ENCODE results near the gene GCNT3.
"Not testable (repeated sequence)": the region's sequence is repeated elsewhere in the genome, so short reads cannot be mapped to it uniquely, and the experiment has no call there.

The GCNT3 gene

DNA sequence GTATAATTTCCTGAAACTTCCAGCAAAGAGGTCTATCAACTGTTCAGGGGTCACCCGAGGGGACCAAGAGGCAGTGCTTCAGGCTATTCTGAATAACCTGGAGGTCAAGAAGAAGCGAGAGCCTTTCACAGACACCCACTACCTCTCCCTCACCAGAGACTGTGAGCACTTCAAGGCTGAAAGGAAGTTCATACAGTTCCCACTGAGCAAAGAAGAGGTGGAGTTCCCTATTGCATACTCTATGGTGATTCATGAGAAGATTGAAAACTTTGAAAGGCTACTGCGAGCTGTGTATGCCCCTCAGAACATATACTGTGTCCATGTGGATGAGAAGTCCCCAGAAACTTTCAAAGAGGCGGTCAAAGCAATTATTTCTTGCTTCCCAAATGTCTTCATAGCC lies 6.8 kb downstream of the GCNT3 start:
- DNase-seq = no peak

DNA sequence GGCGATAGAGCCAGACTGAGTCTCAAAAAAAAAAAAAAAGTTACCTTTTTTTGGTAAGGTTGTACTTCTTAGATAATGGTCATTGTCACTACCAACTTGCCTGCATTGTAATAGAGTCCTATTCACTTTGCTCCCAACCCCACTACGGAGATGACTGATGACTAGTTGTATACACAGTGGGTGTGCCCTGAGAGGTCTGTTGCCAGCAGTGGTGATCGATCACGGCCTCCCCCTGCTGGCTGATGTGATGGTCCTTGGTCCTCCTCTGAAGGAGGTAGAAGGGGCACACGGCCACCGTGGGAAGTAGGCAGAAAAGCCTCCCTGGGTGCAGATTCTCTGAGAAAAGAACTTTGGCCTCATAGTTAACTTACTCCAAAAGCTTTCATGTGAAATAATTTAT lies 10.7 kb downstream of the GCNT3 start:
- peak; percentile 24 for DNase-seq

DNA sequence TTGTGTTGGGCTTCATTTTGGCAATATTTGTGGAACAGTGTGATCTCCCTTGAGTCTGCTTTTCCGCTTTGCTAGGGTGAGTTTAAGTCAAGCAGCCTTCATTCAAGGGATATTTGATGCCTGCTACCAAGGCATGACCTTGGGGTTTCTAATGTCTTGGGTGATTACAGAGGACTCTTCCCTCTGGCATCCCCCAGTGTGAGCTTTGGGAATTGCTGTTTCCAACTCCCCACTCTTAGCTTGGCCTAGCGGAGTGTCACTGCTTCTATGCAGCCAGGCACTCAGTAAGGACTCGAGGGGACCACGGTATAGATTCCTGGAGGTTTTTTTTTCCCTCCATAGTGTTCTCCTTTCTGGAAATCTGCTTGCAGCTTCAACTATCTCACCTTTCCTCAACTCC lies 21.1 kb downstream of the GCNT3 start:
- DNase-seq = no peak

DNA sequence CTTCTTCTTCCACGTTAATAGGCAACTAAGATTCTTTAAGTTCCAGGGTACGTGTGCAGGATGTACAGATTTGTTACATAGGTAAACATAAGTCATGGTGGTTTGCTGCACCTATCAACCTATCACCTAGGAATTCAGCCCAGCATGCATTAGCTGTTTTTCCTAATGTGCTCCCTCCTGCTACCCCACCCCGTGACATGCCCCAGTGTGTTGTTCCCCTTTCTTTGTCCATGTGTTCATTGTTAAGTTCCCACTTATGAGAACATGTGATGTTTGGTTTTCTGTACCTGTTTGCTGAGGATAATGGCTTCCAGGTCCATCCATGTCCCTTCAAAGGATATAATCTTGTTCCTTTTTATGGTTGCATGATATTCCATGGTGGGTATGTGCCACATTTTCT lies 24.6 kb downstream of the GCNT3 start:
- no peak for DNase-seq

DNA sequence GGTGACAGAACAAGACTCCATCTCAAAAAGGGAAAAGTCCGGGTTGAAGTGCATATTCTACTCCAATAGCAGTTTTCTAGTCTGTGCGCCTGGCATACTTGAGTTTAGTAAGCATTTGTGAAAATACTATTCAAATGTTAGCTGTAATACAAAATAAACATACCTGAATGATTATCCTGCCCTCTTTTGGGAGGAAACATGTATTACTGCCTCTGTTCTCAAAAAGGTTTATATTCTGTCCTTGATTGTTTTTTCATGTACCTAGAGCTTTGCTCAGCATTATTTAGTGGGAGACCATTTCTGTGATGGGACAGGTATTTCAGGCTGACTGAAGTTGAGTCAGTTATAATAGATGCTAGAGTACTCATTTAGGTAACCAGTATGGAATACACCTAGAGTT lies 25.9 kb downstream of the GCNT3 start:
- DNase-seq = not testable (repeated sequence)

DNA sequence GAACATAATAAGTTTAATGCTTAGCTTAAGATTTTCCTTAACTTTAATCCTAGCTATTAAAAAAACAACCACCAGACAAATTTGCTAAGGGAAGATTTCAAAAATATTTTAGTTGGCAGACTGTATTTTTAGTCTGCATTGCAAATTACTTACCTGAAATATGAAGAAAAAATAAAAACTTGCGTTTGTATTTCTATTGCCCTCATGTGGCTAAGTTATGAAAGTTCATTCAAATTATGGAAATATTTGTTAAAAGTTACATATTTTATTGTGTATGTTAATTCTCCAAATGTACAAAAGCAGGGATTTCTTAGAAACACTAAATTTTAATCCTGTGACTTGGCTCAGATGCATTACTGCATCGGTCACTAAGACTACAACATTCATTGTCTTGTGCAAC lies 30.8 kb downstream of the GCNT3 start:
- no peak for DNase-seq

DNA sequence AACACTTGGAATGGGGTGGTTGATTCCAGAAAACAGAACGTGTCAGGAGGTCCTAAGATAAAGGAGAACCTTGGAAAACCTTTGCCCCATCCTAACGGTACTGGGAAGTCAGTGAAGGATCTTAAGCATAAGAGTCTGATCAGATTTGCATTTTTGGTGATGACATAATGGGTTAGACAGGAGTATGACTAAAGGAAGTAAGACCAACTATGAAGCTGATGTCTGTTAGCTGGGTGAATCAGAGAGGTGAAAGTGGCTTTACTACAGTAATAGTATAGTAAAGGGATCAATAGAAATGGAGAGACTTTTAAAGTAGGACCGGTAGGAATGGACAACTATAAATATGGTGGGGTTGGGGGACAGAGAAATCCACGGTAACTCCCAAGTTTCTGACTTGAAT lies 33.2 kb downstream of the GCNT3 start:
- DNase-seq = no peak

DNA sequence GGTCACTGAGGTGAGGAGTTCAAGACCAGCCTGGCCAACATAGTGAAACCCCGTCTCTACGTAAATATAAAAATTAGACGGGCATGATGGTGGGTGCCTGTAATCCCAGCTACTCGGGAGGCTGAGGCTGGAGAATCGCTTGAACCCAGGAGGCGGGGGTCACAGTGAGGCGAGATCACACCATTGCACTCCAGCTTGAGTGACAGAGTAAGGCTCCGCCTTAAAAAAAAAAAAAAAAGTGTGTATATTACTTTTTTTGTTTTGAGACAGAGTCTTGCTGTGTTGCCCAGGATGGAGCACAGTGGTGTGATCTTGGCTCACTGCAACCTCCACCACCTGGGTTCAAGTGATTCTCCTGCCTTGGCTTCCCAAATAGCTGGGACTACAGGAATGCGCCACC lies 34.2 kb downstream of the GCNT3 start:
- DNase-seq = not testable (repeated sequence)

DNA sequence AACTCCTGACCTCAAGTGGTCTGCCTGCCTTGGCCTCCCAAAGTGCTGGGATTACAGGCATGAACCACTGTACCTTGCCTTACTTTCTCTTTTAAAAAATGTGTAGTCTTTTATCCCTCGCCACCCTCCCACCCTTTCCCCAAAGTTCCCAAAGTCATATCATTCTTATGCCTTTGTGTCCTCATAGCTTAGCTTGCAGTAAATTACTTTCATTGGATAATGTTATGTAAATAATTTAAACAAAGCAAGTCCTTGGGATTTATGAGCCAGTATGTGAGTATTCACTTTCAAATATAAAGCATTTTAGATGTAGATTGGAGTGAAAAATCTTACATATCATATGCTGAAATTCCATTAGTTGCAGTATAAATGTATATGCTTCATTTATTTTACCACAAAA lies 34.7 kb downstream of the GCNT3 start:
- no peak for DNase-seq

DNA sequence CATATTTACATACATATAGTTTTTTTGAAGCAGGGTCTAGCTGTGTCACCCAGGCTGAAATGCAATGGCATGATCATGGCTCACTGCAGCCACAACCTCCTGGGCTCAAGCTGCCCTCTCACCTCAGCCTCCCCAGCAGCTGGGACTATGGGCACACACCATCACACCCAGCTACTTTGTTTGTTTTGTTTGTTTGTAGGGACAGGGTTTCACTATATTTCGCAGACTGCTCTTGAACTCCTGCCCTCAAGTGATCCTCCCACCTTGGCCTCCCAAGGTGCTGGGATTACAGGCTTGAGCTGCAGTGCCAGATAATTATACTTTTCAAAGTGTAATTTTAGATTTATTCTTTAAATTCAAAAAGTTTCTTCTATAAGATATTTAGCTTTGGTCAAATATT lies 35.5 kb downstream of the GCNT3 start:
- no peak for DNase-seq

DNA sequence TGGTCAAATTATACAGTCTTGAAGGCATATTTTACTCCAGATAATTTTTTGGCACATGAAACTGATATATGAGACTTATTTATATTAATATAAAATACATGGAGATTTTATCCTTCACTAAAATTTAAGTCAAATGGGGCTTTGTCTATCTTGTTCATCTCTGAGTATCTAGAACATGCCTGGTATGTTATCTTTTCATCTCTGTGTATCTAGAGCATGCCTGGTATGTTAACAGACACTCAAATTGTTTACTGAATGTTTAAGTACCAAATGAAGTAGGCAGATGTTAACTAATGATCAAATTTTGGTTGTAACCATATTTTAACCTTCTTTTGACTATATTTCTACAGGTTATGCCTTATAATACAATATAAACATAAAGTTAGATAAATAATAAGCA lies 38.0 kb downstream of the GCNT3 start:
- no peak for DNase-seq

DNA sequence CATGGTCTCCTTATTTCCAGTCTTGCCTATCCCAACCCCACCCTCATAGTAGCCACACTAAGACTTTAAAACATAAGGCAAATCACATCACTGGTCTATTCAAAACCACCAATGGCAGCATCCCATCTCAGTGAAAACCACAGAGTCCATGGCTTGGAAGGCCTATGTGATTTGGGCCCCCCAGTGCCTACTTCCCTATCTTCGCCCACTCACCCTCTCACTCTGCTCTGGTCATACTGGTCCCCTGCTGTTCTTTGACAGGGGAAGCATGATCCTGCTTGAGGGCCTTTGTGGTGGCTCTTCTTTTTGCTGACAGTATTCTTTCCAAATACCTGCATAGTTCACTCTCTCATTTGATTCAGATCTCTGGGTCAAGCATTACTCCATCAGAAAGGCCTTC lies 42.5 kb downstream of the GCNT3 start:
- no peak for DNase-seq

DNA sequence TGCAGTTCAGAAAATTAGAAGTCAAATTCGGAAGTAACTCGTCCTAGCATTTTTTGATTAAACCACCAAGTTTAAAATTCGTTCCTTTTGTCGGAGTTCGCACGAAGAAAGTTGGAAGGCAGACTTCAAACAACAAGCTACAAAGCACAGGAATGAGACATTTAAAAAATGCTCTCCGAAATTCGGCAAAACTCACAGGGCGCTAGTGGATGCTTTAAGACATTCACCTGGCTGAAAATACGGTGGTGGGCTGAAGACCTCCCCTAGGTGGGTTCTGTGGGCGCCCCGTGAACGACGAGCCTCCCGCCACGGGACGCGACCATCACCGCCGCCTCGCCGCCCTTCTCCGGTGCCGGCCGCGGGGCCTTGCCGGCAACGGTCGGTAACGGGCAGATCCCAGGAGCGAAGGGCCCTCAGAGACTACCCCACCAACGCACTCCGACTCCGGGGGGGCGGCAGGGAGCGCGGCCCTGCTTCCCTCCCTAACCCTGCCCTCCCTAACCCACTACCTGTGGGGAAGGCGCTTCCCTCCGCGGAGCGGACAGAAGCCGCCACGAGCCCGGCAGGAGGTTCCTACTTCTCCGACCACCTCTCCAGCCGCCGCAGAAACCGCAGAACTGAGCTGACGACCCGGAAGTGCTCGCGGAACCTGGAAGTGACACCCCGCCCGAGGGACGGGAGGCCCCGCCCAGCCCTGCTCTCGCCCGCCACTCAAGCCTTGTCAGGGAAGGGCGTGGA lies 45.5 kb downstream of the GCNT3 start, which contains the start of gene GTF2A2:
GTF2A2 (minus strand) TSS at position 619 of the 738 bp plus-strand sequence. CDS start 5,238 bp downstream, outside the sequence.
- peak; percentile 91 for DNase-seq

DNA sequence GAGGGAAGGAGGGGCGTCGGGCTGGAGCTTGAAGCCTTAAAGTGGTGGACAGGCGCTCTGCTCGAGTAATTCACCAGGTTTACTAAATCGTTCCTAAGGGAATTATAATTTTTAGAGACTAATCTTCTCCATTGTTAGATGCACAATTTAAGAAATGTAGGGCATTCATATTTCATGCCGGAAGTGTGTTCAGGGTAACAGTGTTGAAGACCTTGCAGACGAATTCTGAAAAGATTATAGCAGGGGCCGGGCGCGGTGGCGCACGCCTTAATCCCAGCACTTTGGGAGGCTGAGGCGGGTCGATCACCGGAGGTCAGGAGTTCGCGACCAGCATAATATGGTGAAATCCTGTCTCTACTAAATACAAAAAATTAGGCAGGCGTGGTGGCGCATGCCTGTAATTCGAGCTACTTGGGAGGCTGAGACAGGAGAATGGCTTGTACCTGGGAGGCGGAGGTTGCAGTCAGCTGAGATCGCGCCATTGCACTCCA lies 46.1 kb downstream of the GCNT3 start:
- no peak for DNase-seq

DNA sequence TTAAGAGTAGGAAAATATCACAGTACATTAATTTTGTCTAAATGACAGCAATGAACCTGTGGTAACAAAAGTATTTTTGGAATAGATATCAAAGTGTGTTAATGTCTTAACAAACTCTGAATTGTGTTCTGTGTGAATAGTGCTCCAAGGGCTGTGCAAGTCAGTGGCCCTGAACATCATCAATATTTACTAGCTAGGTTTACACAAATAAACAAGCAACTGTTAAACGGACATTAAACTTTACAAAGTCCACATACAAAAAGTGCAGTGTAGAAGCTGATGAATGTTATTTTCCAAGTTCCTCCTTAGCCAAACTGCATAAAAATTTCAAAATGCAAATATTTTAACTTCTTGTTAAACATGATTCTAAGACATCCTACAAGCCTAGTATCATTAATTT lies 47.8 kb downstream of the GCNT3 start:
- no peak for DNase-seq

DNA sequence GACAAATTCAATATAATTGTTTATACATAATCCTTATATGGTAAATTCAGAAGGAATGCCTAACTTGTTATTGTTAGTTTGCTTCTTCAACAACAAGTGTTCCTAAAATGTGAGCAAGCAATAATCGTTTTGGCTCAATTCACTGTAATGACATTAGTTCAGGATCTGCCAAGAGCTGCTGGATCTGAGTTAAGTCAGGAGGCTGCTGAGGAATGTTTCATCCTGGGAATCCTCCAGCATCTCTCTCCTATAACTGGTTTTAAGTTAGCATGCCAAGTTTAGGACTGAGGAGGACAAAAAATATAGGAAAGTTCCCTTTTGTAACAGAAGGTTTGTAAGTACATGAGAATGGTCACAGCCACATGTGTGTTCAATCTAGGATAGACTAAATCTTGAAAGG lies 50.7 kb downstream of the GCNT3 start:
- DNase-seq = no peak

DNA sequence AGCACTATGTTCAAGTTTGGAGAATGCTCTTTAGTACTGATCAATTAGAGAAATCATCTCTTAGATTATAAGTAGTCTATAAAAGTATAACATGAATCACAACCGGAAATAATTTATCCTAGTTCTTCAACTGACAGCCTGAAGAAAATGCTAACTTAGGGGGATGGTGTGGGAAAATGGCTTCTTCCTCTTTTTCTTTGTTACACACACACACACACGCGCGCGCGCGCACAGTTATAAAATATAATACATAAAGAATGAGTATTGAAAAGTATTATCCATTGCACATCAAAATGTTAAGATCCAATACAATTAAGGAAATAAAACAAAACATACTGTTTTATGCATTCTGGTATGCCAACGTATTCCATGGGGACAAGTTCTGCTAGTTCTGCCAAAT lies 57.0 kb downstream of the GCNT3 start:
- no peak for DNase-seq
